Prostate gland (tissue), 2 donors: ENCODE results near the gene BCL2L12. TPM values are rescaled to one million over a fixed set of nuclear protein-coding genes. Genes with fewer than 3 reads are reported as not detected.

Source experiments
- DNase-seq: peaks from one replicate; pipeline ENCODE4 v3.0.0-alpha.2; 2019; ENCODE audit warnings: low spot score
- H3K27ac ChIP-seq, 2 donors: fragments of 200-600 bp; sonication (generic); 2 replicates each; pipeline ENCODE4 v1.5.1; 2017 to 2019
- H3K27me3 ChIP-seq: fragments of 200-600 bp; sonication (generic); replicated peaks from 2 replicates; pipeline ENCODE4 v1.5.1; 2019; ENCODE audit not compliant: insufficient read depth
- H3K36me3 ChIP-seq, 2 donors: fragments of 200-600 bp; sonication (generic); 1 replicate in 1 of 2; 2 replicates in 1 of 2; pipeline versions ENCODE4 v1.5.1 to v1.8.1; 2017 to 2019
- H3K4me1 ChIP-seq: fragments of 200-600 bp; sonication (generic); replicated peaks from 2 replicates; pipeline ENCODE4 v1.5.1; 2019
- H3K4me3 ChIP-seq, 2 donors: fragments of 200-600 bp; sonication (generic); 2 replicates each; pipeline ENCODE4 v1.5.1; 2017 to 2019
- H3K9me3 ChIP-seq: fragments of 200-600 bp; sonication (generic); 2 replicates; pipeline ENCODE4 v1.5.1; 2017
- POLR2A ChIP-seq: fragments of 450-650 bp; IDR thresholded peaks from one replicate; pipeline ENCODE4 v1.6.1; 2016; ENCODE audit warnings: antibody characterized with exemption, mild to moderate bottlenecking
- POLR2AphosphoS5 ChIP-seq: sonication (generic); formaldehyde crosslinking; IDR thresholded peaks from one replicate; pipeline ENCODE4 v1.6.1; 2017; ENCODE audit warnings: antibody characterized with exemption
- WGBS: methylation state at CpG from one replicate; pipeline ENCODE4 v1.1.5; 2018; 5-methylcytosine and 5-hydroxymethylcytosine counted together
- intact Hi-C: fragments of 100-400 bp; cut with DNase I; formaldehyde crosslinking; loops from one replicate; pipeline ENCODE4 v1.14.2; 2022
- total RNA-seq, 2 donors: library from RNA; depleted of rRNA; stranded (reverse); fragments of >200 nt; gene quantifications; one replicate each; pipeline ENCODE4 v1.1.0, GENCODE V29; 2016
- TF ChIP-seq, protein P1 (sequence below), 4 experiments: fragments of 200-600 bp in 2 of 4; fragments of 450-650 bp in 2 of 4; sonication (generic) in 2 of 4; IDR thresholded peaks; 1 replicate in 3 of 4; 2 replicates in 1 of 4; pipeline ENCODE4 v1.5.1; 2016 to 2019; ENCODE audit warnings: antibody characterized with exemption in 4 of 4, mild to moderate bottlenecking in 2 of 4, moderate library complexity in 2 of 4

Gene BCL2L12
- total RNA-seq, 2 donors from 2014 or later: 11.6 to 11.7 TPM

GRCh38 chr19:49678985-49679770, 13.4 kb downstream of the BCL2L12 start:
- intact Hi-C loops: loop anchor here (5.0 kb wide), 2 partner anchors 87 to 88 kb away; partner anchors contain the start of genes AP2A1 and PRR12
- no peak overlapping the region for H3K27ac ChIP-seq
- no peak for DNase-seq
- H3K9me3 ChIP-seq: no peaks in the 10 kb centered on the region
- H3K4me3 ChIP-seq: no peak overlapping the region
- TF ChIP-seq, protein P1, sequence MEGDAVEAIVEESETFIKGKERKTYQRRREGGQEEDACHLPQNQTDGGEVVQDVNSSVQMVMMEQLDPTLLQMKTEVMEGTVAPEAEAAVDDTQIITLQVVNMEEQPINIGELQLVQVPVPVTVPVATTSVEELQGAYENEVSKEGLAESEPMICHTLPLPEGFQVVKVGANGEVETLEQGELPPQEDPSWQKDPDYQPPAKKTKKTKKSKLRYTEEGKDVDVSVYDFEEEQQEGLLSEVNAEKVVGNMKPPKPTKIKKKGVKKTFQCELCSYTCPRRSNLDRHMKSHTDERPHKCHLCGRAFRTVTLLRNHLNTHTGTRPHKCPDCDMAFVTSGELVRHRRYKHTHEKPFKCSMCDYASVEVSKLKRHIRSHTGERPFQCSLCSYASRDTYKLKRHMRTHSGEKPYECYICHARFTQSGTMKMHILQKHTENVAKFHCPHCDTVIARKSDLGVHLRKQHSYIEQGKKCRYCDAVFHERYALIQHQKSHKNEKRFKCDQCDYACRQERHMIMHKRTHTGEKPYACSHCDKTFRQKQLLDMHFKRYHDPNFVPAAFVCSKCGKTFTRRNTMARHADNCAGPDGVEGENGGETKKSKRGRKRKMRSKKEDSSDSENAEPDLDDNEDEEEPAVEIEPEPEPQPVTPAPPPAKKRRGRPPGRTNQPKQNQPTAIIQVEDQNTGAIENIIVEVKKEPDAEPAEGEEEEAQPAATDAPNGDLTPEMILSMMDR (IDR thresholded peaks at IDR 0.05): no peak
- TF ChIP-seq POLR2A (no peak), POLR2AphosphoS5 (no peak)
- H3K4me1 ChIP-seq: peaks cover 11% of the 10 kb centered on the region
- WGBS: 54% methylated on average over 12 of the region's 12 CpGs
- peaks cover 8 to 9% of the 10 kb centered on the region in 2 donors for H3K36me3 ChIP-seq
- no peaks in the 10 kb centered on the region for H3K27me3 ChIP-seq

DNA sequence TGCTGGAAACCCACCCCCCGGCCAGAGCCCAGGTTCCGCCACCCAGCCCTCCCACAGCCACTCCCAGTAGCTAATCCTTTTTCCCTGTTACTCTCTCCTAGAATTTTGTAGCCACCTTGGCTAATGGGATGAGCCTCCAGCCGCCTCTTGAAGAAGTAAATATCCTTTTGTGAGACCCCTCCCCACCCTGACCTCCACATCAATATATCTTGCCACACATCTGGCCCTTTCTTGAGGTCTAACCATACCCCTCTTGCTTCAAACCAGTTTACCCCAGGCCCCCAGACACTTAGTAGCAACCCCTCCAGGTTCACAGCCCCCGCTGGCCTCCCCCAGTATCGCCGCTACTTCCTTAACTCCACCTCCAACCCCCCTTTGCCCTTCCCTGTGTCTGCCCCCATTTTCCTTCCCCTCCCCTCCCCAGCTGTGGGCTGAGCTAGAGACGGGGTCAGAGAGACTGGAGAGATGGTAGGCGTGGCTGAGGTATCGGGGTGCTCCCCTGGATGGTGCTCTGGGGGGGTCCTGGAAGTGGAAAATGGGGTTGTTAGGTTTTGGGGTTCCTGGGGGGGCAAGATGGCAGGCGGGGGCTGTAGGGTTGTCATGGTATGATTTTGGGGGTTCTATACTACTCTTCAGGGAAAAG, 14.2 kb downstream of the BCL2L12 start:
- Histone ChIP-seq H3K36me3 (peaks cover 9 to 12% of the 10 kb centered on the region in 2 donors), H3K4me3 (no peak overlapping the region), H3K4me1 (peaks cover 11% of the 10 kb centered on the region), H3K27me3 (no peaks in the 10 kb centered on the region), H3K9me3 (no peaks in the 10 kb centered on the region), H3K27ac (peak overlapping the region in 1 of 2 donors; percentile 62)
- intact Hi-C loops: loop anchor here (5.0 kb wide), 2 partner anchors 87 to 88 kb away; partner anchors contain the start of genes AP2A1 and PRR12
- TF ChIP-seq POLR2A (no peak), POLR2AphosphoS5 (no peak)
- TF ChIP-seq, protein P1 (IDR thresholded peaks at IDR 0.05): no peak
- WGBS: 55% methylated on average over 10 of the region's 10 CpGs
- DNase-seq: no peak

GRCh38 chr19:49680421-49681351, 15.0 kb downstream of the BCL2L12 start:
- WGBS: 34% methylated on average over 38 of the region's 40 CpGs
- no peak overlapping the region for H3K4me3 ChIP-seq
- peaks cover 9 to 16% of the 10 kb centered on the region in 2 donors for H3K36me3 ChIP-seq

DNA sequence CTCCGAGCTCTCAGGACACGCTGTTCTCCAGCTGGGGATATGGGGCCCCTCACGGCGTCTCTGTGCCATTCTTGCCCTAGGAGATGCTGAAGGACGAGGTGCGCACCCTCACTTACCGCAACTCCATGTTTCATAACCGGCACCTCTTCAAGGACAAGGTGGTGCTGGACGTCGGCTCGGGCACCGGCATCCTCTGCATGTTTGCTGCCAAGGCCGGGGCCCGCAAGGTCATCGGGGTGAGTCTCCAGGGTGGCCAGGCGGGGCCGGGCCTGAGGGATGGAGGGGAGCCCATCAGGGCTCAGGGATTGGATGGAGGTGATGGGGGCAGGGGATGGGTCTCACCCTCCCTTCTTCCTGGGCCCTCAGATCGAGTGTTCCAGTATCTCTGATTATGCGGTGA, 16.1 kb downstream of the BCL2L12 start:
- WGBS: 91% methylated on average over 19 of the region's 19 CpGs
- Histone ChIP-seq H3K27ac (no peak overlapping the region), H3K9me3 (no peaks in the 10 kb centered on the region), H3K4me1 (peaks cover 11% of the 10 kb centered on the region), H3K4me3 (no peak overlapping the region), H3K27me3 (no peaks in the 10 kb centered on the region), H3K36me3 (peaks cover 9 to 24% of the 10 kb centered on the region in 2 donors)
- no peak for DNase-seq
- intact Hi-C loops: no loop called here
- no peak for TF ChIP-seq POLR2AphosphoS5
- TF ChIP-seq POLR2A: no peak
- TF ChIP-seq, protein P1 (IDR thresholded peaks at IDR 0.05): no peak

More at GRCh38 chr19:49680421-49681351, 15.0 kb downstream of the BCL2L12 start:
- peak overlapping the region; percentile 25 to 62 for H3K27ac ChIP-seq
- H3K27me3 ChIP-seq: no peaks in the 10 kb centered on the region
- DNase-seq: peak; percentile 79
- intact Hi-C loops: no loop called here
- H3K4me1 ChIP-seq: peaks cover 11% of the 10 kb centered on the region
- no peaks in the 10 kb centered on the region for H3K9me3 ChIP-seq
- TF ChIP-seq POLR2A: no peak
- peak; percentile 82 for TF ChIP-seq POLR2AphosphoS5
- TF ChIP-seq, protein P1 (IDR thresholded peaks at IDR 0.05): peak; percentile 98
